Endodermal cell (in vitro differentiated cells): ENCODE measurements around the gene NOS2. TPM values are rescaled to one million over a fixed set of nuclear protein-coding genes. Genes with fewer than 3 reads are reported as not detected.

Experiments
- DNase-seq: peaks from one replicate; pipeline ENCODE4 v3.0.0-alpha.2; 2017
- H3K27ac ChIP-seq: 2 replicates; pipeline ENCODE4 v1.5.1; 2013; ENCODE audit warnings: mild to moderate bottlenecking, low read depth, low read length, moderate library complexity
- H3K27me3 ChIP-seq: 2 replicates; pipeline ENCODE4 v1.6.1; 2013; ENCODE audit warnings: mild to moderate bottlenecking, low read length, moderate library complexity; ENCODE audit not compliant: insufficient read depth, control insufficient read depth, poor library complexity, severe bottlenecking
- H3K36me3 ChIP-seq: 2 replicates; pipeline ENCODE4 v1.7.0; 2013; ENCODE audit warnings: mild to moderate bottlenecking, low read length, moderate library complexity; ENCODE audit not compliant: control insufficient read depth, insufficient read depth
- H3K4me1 ChIP-seq: one replicate; pipeline ENCODE4 v1.7.0; 2013; ENCODE audit warnings: low read length; ENCODE audit not compliant: control insufficient read depth, insufficient read depth
- H3K4me3 ChIP-seq: 2 replicates; pipeline ENCODE4 v1.5.1; 2013; ENCODE audit warnings: mild to moderate bottlenecking, low read length, moderate library complexity
- H3K9ac ChIP-seq: 2 replicates; pipeline ENCODE4 v1.6.1; 2013; ENCODE audit warnings: mild to moderate bottlenecking, low read length, moderate library complexity; ENCODE audit not compliant: poor library complexity, severe bottlenecking; ENCODE audit errors: extremely low read depth
- H3K9me3 ChIP-seq: 2 replicates; pipeline ENCODE4 v1.6.1; 2013; ENCODE audit warnings: mild to moderate bottlenecking, low read length, moderate library complexity; ENCODE audit not compliant: control insufficient read depth
- H3K27ac Mint-ChIP-seq: 2 replicates; pipeline ENCODE4 v1.8.0; 2020; ENCODE audit warnings: mixed read lengths
- H3K27me3 Mint-ChIP-seq: 2 replicates; pipeline ENCODE4 v1.8.0; 2021; ENCODE audit warnings: mild to moderate bottlenecking, mixed read lengths; ENCODE audit not compliant: insufficient read depth
- H3K36me3 Mint-ChIP-seq: 2 replicates; pipeline ENCODE4 v1.8.0; 2020; ENCODE audit warnings: low read depth, mixed read lengths
- H3K4me1 Mint-ChIP-seq: 2 replicates; pipeline ENCODE4 v1.8.0; 2020; ENCODE audit warnings: mixed read lengths
- H3K4me3 Mint-ChIP-seq: 2 replicates; pipeline ENCODE4 v1.8.0; 2020; ENCODE audit warnings: mild to moderate bottlenecking, moderate library complexity, mixed read lengths
- H3K9me3 Mint-ChIP-seq: 2 replicates; pipeline ENCODE4 v1.8.0; 2020; ENCODE audit warnings: mild to moderate bottlenecking, mixed read lengths
- WGBS, 2 experiments: methylation state at CpG; one replicate each; pipeline versions ENCODE4 v1.1.5 to v1.1.7; 2013; ENCODE audit warnings: missing lambda C conversion rate in 2 of 2, mixed read lengths in 1 of 2; ENCODE audit not compliant: insufficient coverage in 1 of 2, insufficient read length in 1 of 2; 5-methylcytosine and 5-hydroxymethylcytosine counted together
- total RNA-seq, 2 donors: library from RNA; stranded (reverse); fragmentation: NEBNext Ultra II Directional in 1 of 2; extraction: Animal tissue kit (Norgen Biotek cat#: 25700) in 1 of 2; gene quantifications; 2 replicates in 1 of 2; 3 replicates in 1 of 2; pipeline ENCODE4 v1.2.1, GENCODE V29; 2021
- TF ChIP-seq, protein P1 (sequence below): fragments of 200-600 bp; sonication (generic); conservative IDR thresholded peaks from 2 replicates; pipeline ENCODE4 v1.5.0; 2021; ENCODE audit warnings: antibody characterized with exemption, mild to moderate bottlenecking

Gene NOS2
- total RNA-seq, 2 donors from 2014 or later = 0.26 to 0.62 TPM

DNA sequence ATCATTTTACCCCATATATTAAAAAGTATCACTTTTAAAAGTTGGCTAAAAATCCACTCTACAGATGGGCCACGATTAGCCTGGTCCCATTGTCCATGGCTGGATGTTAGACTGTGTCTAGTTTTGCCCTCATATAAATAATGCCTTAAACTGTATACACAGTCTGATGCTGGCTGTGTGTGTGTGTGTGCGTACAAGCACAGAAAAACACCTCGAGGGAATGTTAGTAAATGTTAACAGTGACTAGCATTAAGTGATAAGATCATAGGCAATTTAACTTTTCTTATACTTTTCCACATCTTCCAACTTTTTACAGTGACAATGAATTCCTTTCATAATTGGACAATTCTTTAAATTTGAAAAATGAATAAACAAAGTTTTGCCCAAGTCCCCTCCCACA is 8.2 kb downstream of the NOS2 start:
- H3K4me3 Mint-ChIP-seq = no peak overlapping the region
- H3K4me1 Mint-ChIP-seq = no peaks in the 10 kb centered on the region
- Histone ChIP-seq H3K9ac (no peak overlapping the region), H3K36me3 (no peaks in the 10 kb centered on the region), H3K9me3 (no peaks in the 10 kb centered on the region), H3K4me3 (no peak overlapping the region), H3K27ac (no peak overlapping the region), H3K4me1 (no peaks in the 10 kb centered on the region), H3K27me3 (peaks cover 34% of the 10 kb centered on the region)
- no peaks in the 10 kb centered on the region for H3K9me3 Mint-ChIP-seq
- peaks cover 52% of the 10 kb centered on the region for H3K27me3 Mint-ChIP-seq
- no peak overlapping the region for H3K27ac Mint-ChIP-seq
- H3K36me3 Mint-ChIP-seq = no peaks in the 10 kb centered on the region
- DNase-seq = no peak
- whole genome bisulfite sequencing, 2 experiments = 88% methylated on average over 2 of the region's 3 CpGs; no CpG with 5 or more reads in 1 of the 2 experiments
- TF ChIP-seq, protein P1, sequence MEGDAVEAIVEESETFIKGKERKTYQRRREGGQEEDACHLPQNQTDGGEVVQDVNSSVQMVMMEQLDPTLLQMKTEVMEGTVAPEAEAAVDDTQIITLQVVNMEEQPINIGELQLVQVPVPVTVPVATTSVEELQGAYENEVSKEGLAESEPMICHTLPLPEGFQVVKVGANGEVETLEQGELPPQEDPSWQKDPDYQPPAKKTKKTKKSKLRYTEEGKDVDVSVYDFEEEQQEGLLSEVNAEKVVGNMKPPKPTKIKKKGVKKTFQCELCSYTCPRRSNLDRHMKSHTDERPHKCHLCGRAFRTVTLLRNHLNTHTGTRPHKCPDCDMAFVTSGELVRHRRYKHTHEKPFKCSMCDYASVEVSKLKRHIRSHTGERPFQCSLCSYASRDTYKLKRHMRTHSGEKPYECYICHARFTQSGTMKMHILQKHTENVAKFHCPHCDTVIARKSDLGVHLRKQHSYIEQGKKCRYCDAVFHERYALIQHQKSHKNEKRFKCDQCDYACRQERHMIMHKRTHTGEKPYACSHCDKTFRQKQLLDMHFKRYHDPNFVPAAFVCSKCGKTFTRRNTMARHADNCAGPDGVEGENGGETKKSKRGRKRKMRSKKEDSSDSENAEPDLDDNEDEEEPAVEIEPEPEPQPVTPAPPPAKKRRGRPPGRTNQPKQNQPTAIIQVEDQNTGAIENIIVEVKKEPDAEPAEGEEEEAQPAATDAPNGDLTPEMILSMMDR = no peak

DNA sequence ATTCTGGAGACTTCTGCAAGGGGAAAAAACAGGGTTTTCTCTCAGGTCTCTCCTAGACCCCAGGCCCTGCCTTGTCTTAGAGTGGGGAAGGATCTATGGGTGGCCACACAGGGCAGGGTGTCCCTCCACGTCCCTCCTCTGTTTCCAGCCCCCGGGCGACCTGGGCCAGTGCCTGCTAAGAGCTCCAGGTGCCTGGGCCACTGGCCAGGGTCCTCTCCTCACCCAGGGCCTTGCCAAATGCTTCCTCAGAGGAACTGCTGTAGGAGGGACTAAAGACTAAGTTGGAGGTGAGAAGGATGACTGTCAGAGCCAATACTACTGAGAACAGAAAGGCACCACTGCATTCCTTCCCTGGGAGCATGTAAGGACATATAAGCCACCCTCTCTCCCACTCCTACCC is 11.4 kb downstream of the NOS2 start:
- 80 to 96% methylated on average over 2 to 3 of the region's 3 CpGs for WGBS, 2 experiments
- peaks cover 21% of the 10 kb centered on the region for H3K27me3 ChIP-seq
- Mint-ChIP-seq H3K27me3 (peaks cover 27% of the 10 kb centered on the region), H3K9me3 (no peaks in the 10 kb centered on the region), H3K27ac (no peak overlapping the region), H3K4me1 (no peaks in the 10 kb centered on the region), H3K36me3 (no peaks in the 10 kb centered on the region), H3K4me3 (no peak overlapping the region)
- H3K36me3 ChIP-seq = no peaks in the 10 kb centered on the region
- no peaks in the 10 kb centered on the region for H3K9me3 ChIP-seq
- H3K9ac ChIP-seq = no peak overlapping the region
- TF ChIP-seq, protein P1 = no peak
- no peaks in the 10 kb centered on the region for H3K4me1 ChIP-seq
- H3K4me3 ChIP-seq = no peak overlapping the region
- no peak for DNase-seq
- no peak overlapping the region for H3K27ac ChIP-seq

DNA sequence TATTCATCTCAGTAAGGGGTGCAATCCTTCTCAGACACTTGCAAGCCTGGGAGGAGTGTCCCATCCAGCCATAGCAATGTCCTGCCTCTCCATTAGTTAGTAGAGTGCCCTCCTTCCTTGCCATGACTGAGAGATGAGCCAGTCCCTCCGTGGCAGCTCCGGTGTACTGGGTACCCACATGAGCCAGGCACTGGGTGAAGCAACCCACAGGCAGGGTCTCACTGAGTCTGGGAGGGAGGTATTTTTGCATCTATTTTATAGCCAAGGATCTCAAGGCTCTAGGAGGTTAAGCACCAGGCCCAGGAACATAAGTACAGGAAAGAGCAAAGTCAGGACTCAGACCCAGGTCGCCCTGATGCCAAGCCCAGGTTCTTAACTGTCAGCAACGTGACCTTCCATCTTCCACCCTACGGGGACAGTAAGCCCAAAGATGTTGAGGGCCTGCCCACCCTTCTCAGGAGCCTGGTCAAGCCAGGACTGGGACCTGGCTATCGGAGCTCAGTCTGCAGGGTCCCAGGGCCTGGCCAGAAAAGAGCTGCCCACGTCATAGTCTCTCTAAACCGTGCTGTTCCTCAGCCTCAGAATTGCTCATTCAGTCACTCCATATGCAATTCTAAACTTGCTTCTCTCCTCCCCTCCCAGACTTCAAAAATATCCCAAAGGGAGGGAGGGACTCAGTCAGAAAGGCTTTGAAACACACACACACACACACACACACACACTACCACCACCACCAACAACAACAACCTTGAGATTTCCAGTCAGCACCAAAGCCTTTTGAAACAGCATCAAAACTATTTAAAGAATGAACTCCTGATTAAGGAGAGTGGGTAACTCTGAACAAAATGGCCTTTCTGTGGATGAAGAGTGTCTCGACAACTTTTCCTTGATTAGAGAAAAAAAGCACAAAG is 16.6 kb downstream of the NOS2 start:
- Histone ChIP-seq H3K9me3 (no peaks in the 10 kb centered on the region), H3K4me1 (no peaks in the 10 kb centered on the region), H3K36me3 (no peaks in the 10 kb centered on the region), H3K4me3 (no peak overlapping the region), H3K9ac (no peak overlapping the region), H3K27ac (no peak overlapping the region), H3K27me3 (no peaks in the 10 kb centered on the region)
- H3K27me3 Mint-ChIP-seq = no peaks in the 10 kb centered on the region
- WGBS, 2 experiments = 86 to 87% methylated on average over 5 to 9 of the region's 9 CpGs
- TF ChIP-seq, protein P1 = no peak
- H3K4me1 Mint-ChIP-seq = no peaks in the 10 kb centered on the region
- H3K4me3 Mint-ChIP-seq = no peak overlapping the region
- no peak overlapping the region for H3K27ac Mint-ChIP-seq
- no peaks in the 10 kb centered on the region for H3K36me3 Mint-ChIP-seq
- DNase-seq = no peak
- H3K9me3 Mint-ChIP-seq = no peaks in the 10 kb centered on the region
